Type B pancreatic cell (in vitro differentiated cells): ENCODE results near the gene CEP68. TPM values are rescaled to one million over a fixed set of nuclear protein-coding genes. Genes with fewer than 3 reads are reported as not detected.
"Not testable (repeated sequence)": the region's sequence is repeated elsewhere in the genome, so short reads cannot be mapped to it uniquely, and the experiment has no call there.

Experiments
- DNase-seq: peaks from one replicate; pipeline ENCODE4 v3.0.0; 2021; ENCODE audit warnings: mixed read lengths; ENCODE audit not compliant: unreplicated experiment; ENCODE audit errors: extremely low spot score
- H3K27ac Mint-ChIP-seq: 2 replicates; pipeline ENCODE4 v1.8.0; 2021; ENCODE audit warnings: mild to moderate bottlenecking, mixed read lengths
- H3K27me3 Mint-ChIP-seq: 2 replicates; pipeline ENCODE4 v1.8.0; 2021; ENCODE audit warnings: mixed read lengths
- H3K36me3 Mint-ChIP-seq: 2 replicates; pipeline ENCODE4 v1.8.0; 2021; ENCODE audit warnings: mixed read lengths
- H3K4me1 Mint-ChIP-seq: one replicate; pipeline ENCODE4 v1.8.0; 2021; ENCODE audit warnings: mixed read lengths; ENCODE audit not compliant: unreplicated experiment
- H3K4me3 Mint-ChIP-seq: 2 replicates; pipeline ENCODE4 v1.8.0; 2021; ENCODE audit warnings: mild to moderate bottlenecking, mixed read lengths
- H3K9me3 Mint-ChIP-seq: 2 replicates; pipeline ENCODE4 v1.8.0; 2021; ENCODE audit warnings: mixed read lengths
- CTCF ChIP-seq: fragments of 200-600 bp; sonication (generic); conservative IDR thresholded peaks from 2 replicates; pipeline ENCODE4 v1.5.0; 2021; ENCODE audit warnings: antibody characterized with exemption, mild to moderate bottlenecking
- total RNA-seq: library from RNA; stranded (reverse); gene quantifications from 2 replicates; pipeline ENCODE4 v1.2.1, GENCODE V29; 2021; ENCODE audit warnings: low replicate concordance

Gene CEP68
- total RNA-seq, 1 donor from 2014 or later, result 21.5 TPM

- TF ChIP-seq CTCF, result no peak
- H3K9me3 Mint-ChIP-seq, result no peaks in the 10 kb centered on the region
- peaks cover 4% of the 10 kb centered on the region for H3K36me3 Mint-ChIP-seq
- no peak for DNase-seq
- peak overlapping the region; percentile 100 for H3K4me3 Mint-ChIP-seq
- H3K27me3 Mint-ChIP-seq, result no peaks in the 10 kb centered on the region
- peak overlapping the region; percentile 100 for H3K27ac Mint-ChIP-seq
- peaks cover 20% of the 10 kb centered on the region for H3K4me1 Mint-ChIP-seq
Observed at GRCh38 chr2:65130664-65131175, 74.5 kb downstream of the CEP68 start.

GRCh38 chr2:65132930-65133329, 76.7 kb downstream of the CEP68 start:
- peaks cover 11% of the 10 kb centered on the region for H3K4me1 Mint-ChIP-seq
- DNase-seq, H3K4me3 Mint-ChIP-seq, H3K27me3 Mint-ChIP-seq, H3K36me3 Mint-ChIP-seq, H3K9me3 Mint-ChIP-seq: not testable (repeated sequence)
- H3K27ac Mint-ChIP-seq, result peak overlapping the region; percentile 100

- TF ChIP-seq CTCF, result no peak
- H3K27ac Mint-ChIP-seq, result peak overlapping the region; percentile 29
- no peaks in the 10 kb centered on the region for H3K9me3 Mint-ChIP-seq
- no peak overlapping the region for H3K4me3 Mint-ChIP-seq
- H3K4me1 Mint-ChIP-seq, result peaks cover 4% of the 10 kb centered on the region
- peaks cover 4% of the 10 kb centered on the region for H3K36me3 Mint-ChIP-seq
- no peaks in the 10 kb centered on the region for H3K27me3 Mint-ChIP-seq
- DNase-seq, result no peak
Observed at GRCh38 chr2:65133626-65134025, 77.4 kb downstream of the CEP68 start.

GRCh38 chr2:65134158-65134557, 77.9 kb downstream of the CEP68 start:
- no peaks in the 10 kb centered on the region for H3K9me3 Mint-ChIP-seq
- peaks cover 4% of the 10 kb centered on the region for H3K4me1 Mint-ChIP-seq

GRCh38 chr2:65136253-65136652, 80.0 kb downstream of the CEP68 start:
- TF ChIP-seq CTCF, result no peak
- Mint-ChIP-seq H3K4me3 (no peak overlapping the region), H3K9me3 (no peaks in the 10 kb centered on the region), H3K36me3 (no peaks in the 10 kb centered on the region), H3K27ac (no peak overlapping the region), H3K27me3 (no peaks in the 10 kb centered on the region), H3K4me1 (no peaks in the 10 kb centered on the region)
- DNase-seq, result no peak

More at GRCh38 chr2:65134158-65134557, 77.9 kb downstream of the CEP68 start:
- TF ChIP-seq CTCF, result no peak
- Mint-ChIP-seq H3K27ac (no peak overlapping the region), H3K27me3 (no peaks in the 10 kb centered on the region), H3K4me3 (no peak overlapping the region), H3K36me3 (peaks cover 4% of the 10 kb centered on the region)
- DNase-seq, result no peak

Other genes starting within 250 kb of the CEP68 start
- gene SLC1A4, start 67.0 kb upstream of the CEP68 start, total RNA-seq, result 11.3 and 13.1 TPM in 2 replicates
- gene RAB1A, start 73.7 kb downstream of the CEP68 start, total RNA-seq, result 128 and 201 TPM in 2 replicates
- gene ACTR2, start 171.4 kb downstream of the CEP68 start, total RNA-seq, result 188 and 222 TPM in 2 replicates